BLaER1 (cell line): Measurements from ENCODE around the gene IL10RB.
"Not testable (repeated sequence)": the region's sequence is repeated elsewhere in the genome, so short reads cannot be mapped to it uniquely, and the experiment has no call there.

Experiments
- H3K27ac ChIP-seq: shearing (Covaris generic); formaldehyde crosslinking; 2 replicates; pipeline ENCODE4 v1.8.1; 2022
- H3K27me3 ChIP-seq: shearing (Covaris generic); formaldehyde crosslinking; 2 replicates; pipeline ENCODE4 v1.8.1; 2022
- H3K36me3 ChIP-seq: shearing (Covaris generic); formaldehyde crosslinking; 2 replicates; pipeline ENCODE4 v1.8.1; 2022
- H3K4me1 ChIP-seq: shearing (Covaris generic); formaldehyde crosslinking; 2 replicates; pipeline ENCODE4 v1.8.1; 2022
- H3K4me2 ChIP-seq: shearing (Covaris generic); formaldehyde crosslinking; 2 replicates; pipeline ENCODE4 v1.8.1; 2022
- H3K4me3 ChIP-seq: shearing (Covaris generic); formaldehyde crosslinking; 2 replicates; pipeline ENCODE4 v1.8.1; 2022
- H3K9ac ChIP-seq: shearing (Covaris generic); formaldehyde crosslinking; 2 replicates; pipeline ENCODE4 v1.8.1; 2022
- H3K9me3 ChIP-seq: shearing (Covaris generic); formaldehyde crosslinking; 2 replicates; pipeline ENCODE4 v1.8.1; 2022
- H4K20me1 ChIP-seq: shearing (Covaris generic); formaldehyde crosslinking; 2 replicates; pipeline ENCODE4 v1.8.1; 2022
- Cebpa-rat ChIP-seq: shearing (Covaris generic); IDR thresholded peaks from 2 replicates; pipeline ENCODE4 v1.8.1; 2022

Gene IL10RB

GRCh38 chr21:33240404-33240803, 25.8 kb upstream of the IL10RB start:
- H3K9me3 ChIP-seq = no peaks in the 10 kb centered on the region
- H3K36me3 ChIP-seq = peaks cover 43% of the 10 kb centered on the region
- no peak overlapping the region for H3K27ac ChIP-seq
- H4K20me1 ChIP-seq = peaks cover 11% of the 10 kb centered on the region; the same call in 1 of the 2 replicates
- H3K4me2 ChIP-seq = no peak overlapping the region
- H3K27me3 ChIP-seq = no peaks in the 10 kb centered on the region
- H3K4me3 ChIP-seq = no peak overlapping the region
- H3K9ac ChIP-seq = no peak overlapping the region
- H3K4me1 ChIP-seq = peaks cover 47% of the 10 kb centered on the region
- TF ChIP-seq Cebpa-rat = no peak

- TF ChIP-seq Cebpa-rat = no peak
- no peak overlapping the region for H3K27ac ChIP-seq
- peaks cover 48% of the 10 kb centered on the region for H3K36me3 ChIP-seq
- H3K4me3 ChIP-seq = no peak overlapping the region
- no peaks in the 10 kb centered on the region for H3K27me3 ChIP-seq
- H4K20me1 ChIP-seq = no peaks in the 10 kb centered on the region
- peaks cover 62% of the 10 kb centered on the region for H3K4me1 ChIP-seq
- no peak overlapping the region for H3K9ac ChIP-seq
- H3K9me3 ChIP-seq = no peaks in the 10 kb centered on the region
- no peak overlapping the region for H3K4me2 ChIP-seq
These were observed 24.3 kb upstream of the IL10RB start for GRCh38 chr21:33241846-33242245.

- not testable (repeated sequence) for H4K20me1 ChIP-seq, H3K9ac ChIP-seq, H3K4me3 ChIP-seq, H3K27me3 ChIP-seq, H3K9me3 ChIP-seq
- H3K36me3 ChIP-seq = peaks cover 48% of the 10 kb centered on the region
- H3K4me2 ChIP-seq = peak overlapping the region; percentile 88
- peaks cover 68% of the 10 kb centered on the region for H3K4me1 ChIP-seq
- H3K27ac ChIP-seq = peak overlapping the region; percentile 78
These were observed 23.3 kb upstream of the IL10RB start for GRCh38 chr21:33242846-33243245.

- Histone ChIP-seq H3K27ac (peak overlapping the region; percentile 78), H3K4me2 (peak overlapping the region; percentile 88), H3K27me3 (no peaks in the 10 kb centered on the region), H3K36me3 (peaks cover 59% of the 10 kb centered on the region), H4K20me1 (no peaks in the 10 kb centered on the region), H3K9ac (peak overlapping the region; percentile 64), H3K4me3 (peak overlapping the region; percentile 34), H3K4me1 (peaks cover 61% of the 10 kb centered on the region), H3K9me3 (no peaks in the 10 kb centered on the region)
- no peak for TF ChIP-seq Cebpa-rat
These were observed 21.9 kb upstream of the IL10RB start for GRCh38 chr21:33244082-33244778.

GRCh38 chr21:33244779-33245105, 21.4 kb upstream of the IL10RB start:
- Histone ChIP-seq H3K27ac (peak overlapping the region; percentile 78), H3K4me2 (peak overlapping the region; percentile 88), H3K9ac (peak overlapping the region; percentile 64), H3K36me3 (peaks cover 64% of the 10 kb centered on the region), H3K9me3 (no peaks in the 10 kb centered on the region), H4K20me1 (no peaks in the 10 kb centered on the region), H3K4me1 (peaks cover 61% of the 10 kb centered on the region), H3K27me3 (no peaks in the 10 kb centered on the region), H3K4me3 (peak overlapping the region; percentile 34; the same call in 1 of the 2 replicates)
- TF ChIP-seq Cebpa-rat = peak; percentile 89; the same call in 1 of the 2 replicates

GRCh38 chr21:33245289-33245918, 20.8 kb upstream of the IL10RB start:
- Histone ChIP-seq H3K9me3 (no peaks in the 10 kb centered on the region), H3K27ac (peak overlapping the region; percentile 78; the same call in 1 of the 2 replicates), H3K4me1 (peaks cover 61% of the 10 kb centered on the region), H3K4me2 (peak overlapping the region; percentile 88), H4K20me1 (no peaks in the 10 kb centered on the region), H3K27me3 (no peaks in the 10 kb centered on the region), H3K9ac (no peak overlapping the region), H3K4me3 (no peak overlapping the region), H3K36me3 (peaks cover 71% of the 10 kb centered on the region)
- no peak for TF ChIP-seq Cebpa-rat

- TF ChIP-seq Cebpa-rat = no peak
- no peak overlapping the region for H3K4me3 ChIP-seq
- peak overlapping the region; percentile 73; the same call in 1 of the 2 replicates for H3K27ac ChIP-seq
- no peaks in the 10 kb centered on the region for H3K27me3 ChIP-seq
- H3K4me2 ChIP-seq = peak overlapping the region; percentile 67
- peaks cover 82% of the 10 kb centered on the region for H3K36me3 ChIP-seq
- no peak overlapping the region for H3K9ac ChIP-seq
- H3K4me1 ChIP-seq = peaks cover 59% of the 10 kb centered on the region
- no peaks in the 10 kb centered on the region for H3K9me3 ChIP-seq
- H4K20me1 ChIP-seq = no peaks in the 10 kb centered on the region
These were observed 19.7 kb upstream of the IL10RB start for GRCh38 chr21:33246506-33246905.

GRCh38 chr21:33246963-33247362, 19.2 kb upstream of the IL10RB start:
- no peaks in the 10 kb centered on the region for H3K9me3 ChIP-seq
- H4K20me1 ChIP-seq = no peaks in the 10 kb centered on the region
- H3K4me2 ChIP-seq = peak overlapping the region; percentile 67
- TF ChIP-seq Cebpa-rat = no peak
- peaks cover 83% of the 10 kb centered on the region for H3K36me3 ChIP-seq
- peaks cover 55% of the 10 kb centered on the region for H3K4me1 ChIP-seq
- H3K27ac ChIP-seq = peak overlapping the region; percentile 73
- H3K27me3 ChIP-seq = no peaks in the 10 kb centered on the region
- H3K9ac ChIP-seq = no peak overlapping the region
- H3K4me3 ChIP-seq = no peak overlapping the region; the same call in 1 of the 2 replicates

GRCh38 chr21:33247599-33247998, 18.6 kb upstream of the IL10RB start:
- H3K4me2 ChIP-seq = peak overlapping the region; percentile 67
- no peak overlapping the region; the same call in 1 of the 2 replicates for H3K9ac ChIP-seq
- peak overlapping the region; percentile 73 for H3K27ac ChIP-seq
- no peak overlapping the region; the same call in 1 of the 2 replicates for H3K4me3 ChIP-seq
- no peaks in the 10 kb centered on the region for H4K20me1 ChIP-seq
- H3K4me1 ChIP-seq = peaks cover 55% of the 10 kb centered on the region
- no peaks in the 10 kb centered on the region for H3K9me3 ChIP-seq
- TF ChIP-seq Cebpa-rat = no peak
- H3K27me3 ChIP-seq = no peaks in the 10 kb centered on the region
- peaks cover 85% of the 10 kb centered on the region for H3K36me3 ChIP-seq

- H3K9ac ChIP-seq = no peak overlapping the region
- H3K36me3 ChIP-seq = peaks cover 95% of the 10 kb centered on the region
- H3K4me3 ChIP-seq = no peak overlapping the region
- H3K27ac ChIP-seq = no peak overlapping the region
- H3K4me1 ChIP-seq = peaks cover 37% of the 10 kb centered on the region
- H3K27me3 ChIP-seq = no peaks in the 10 kb centered on the region
- no peak for TF ChIP-seq Cebpa-rat
- H4K20me1 ChIP-seq = no peaks in the 10 kb centered on the region
- no peak overlapping the region for H3K4me2 ChIP-seq
- H3K9me3 ChIP-seq = no peaks in the 10 kb centered on the region
These were observed 16.7 kb upstream of the IL10RB start for GRCh38 chr21:33249331-33250002.
